Stomach (tissue), 9 donors: ENCODE data around the gene H3-3A. TPM values are rescaled to one million over a fixed set of nuclear protein-coding genes. Genes with fewer than 3 reads are reported as not detected.

Experiments used
- DNase-seq, 2 donors: peaks; one replicate each; pipeline versions ENCODE4 v3.0.0 to v3.0.0-alpha.2; 2013 to 2019
- H3K27ac ChIP-seq, 5 donors: fragments of 200-600 bp in 4 of 5; sonication (generic) in 4 of 5; one replicate each; pipeline ENCODE4 v1.5.1; 2013 to 2019; ENCODE audit warnings: mild to moderate bottlenecking in 1 of 5, moderate library complexity in 1 of 5
- H3K27me3 ChIP-seq, 3 donors: fragments of 200-600 bp; sonication (generic); one replicate each; pipeline ENCODE4 v1.5.1; 2017 to 2019; ENCODE audit warnings: mixed run types in 1 of 3
- H3K36me3 ChIP-seq, 4 donors: fragments of 200-600 bp; sonication (generic); 1 replicate in 3 of 4; 2 replicates in 1 of 4; pipeline ENCODE4 v1.5.1; 2016 to 2019
- H3K4me1 ChIP-seq, 4 donors: fragments of 200-600 bp; sonication (generic); one replicate each; pipeline ENCODE4 v1.5.1; 2016 to 2019
- H3K4me3 ChIP-seq, 4 donors: fragments of 200-600 bp; sonication (generic) in 3 of 4; one replicate each; pipeline ENCODE4 v1.5.1; 2016 to 2019; ENCODE audit warnings: mild to moderate bottlenecking in 1 of 4
- H3K9me3 ChIP-seq, 4 donors: fragments of 200-600 bp; sonication (generic); one replicate each; pipeline ENCODE4 v1.5.1; 2016 to 2019
- CTCF ChIP-seq, 7 experiments: fragments of 450-650 bp in 4 of 7; fragments of 200-600 bp in 3 of 7; sonication (generic) in 3 of 7; IDR thresholded peaks; one replicate each; pipeline ENCODE4 v1.5.1; 2016 to 2019; ENCODE audit warnings: antibody characterized with exemption in 7 of 7, control low read depth in 2 of 7, mild to moderate bottlenecking in 1 of 7
- EP300 ChIP-seq: sonication (generic); formaldehyde crosslinking; IDR thresholded peaks from one replicate; pipeline ENCODE4 v1.6.1; 2017; ENCODE audit warnings: antibody characterized with exemption
- POLR2A ChIP-seq, 4 donors: fragments of 450-650 bp; IDR thresholded peaks; one replicate each; pipeline ENCODE4 v1.6.1; 2016; ENCODE audit warnings: antibody characterized with exemption in 4 of 4, control low read depth in 2 of 4, mild to moderate bottlenecking in 1 of 4, moderate library complexity in 1 of 4
- POLR2AphosphoS5 ChIP-seq, 3 donors: sonication (generic); formaldehyde crosslinking; IDR thresholded peaks; one replicate each; pipeline ENCODE4 v1.6.1; 2016; ENCODE audit warnings: antibody characterized with exemption in 3 of 3
- WGBS, 5 donors: extraction: QIAGEN DNeasy Blood & Tissue Kit in 3 of 5; methylation state at CpG; one replicate each; pipeline versions ENCODE4 v1.1.5 to v1.1.7; 2013 to 2018; 5-methylcytosine and 5-hydroxymethylcytosine counted together
- intact Hi-C: fragments of 100-400 bp; cut with DNase I; formaldehyde crosslinking; loops from one replicate; pipeline ENCODE4 v1.15.1; 2023; ENCODE audit warnings: low total_unique reads
- polyA plus RNA-seq, 3 donors: library from polyadenylated mRNA; stranded (reverse); fragments of 200-250 nt; gene quantifications; one replicate each; pipeline ENCODE4 v1.2.3, GENCODE V29; 2013
- total RNA-seq, 5 donors: library from RNA; depleted of rRNA; stranded (reverse); fragments of >200 nt; gene quantifications; one replicate each; pipeline versions ENCODE4 v1.1.0 to v1.2.3, GENCODE V29; 2014 to 2016
- donor health status: healthy with polysubstance abuse.
- donor health status: Bipolar disorder and iron deficiency.
- donor health status: healthy.

Gene H3-3A
- total and polyA plus RNA-seq, 8 donors, result 30.7 to 995 (median 413) TPM

- Histone ChIP-seq H3K9me3 (no peaks in the 10 kb centered on the region), H3K36me3 (peaks cover 31 to 41% (median 36%) of the 10 kb centered on the region in 4 donors), H3K4me1 (peaks cover 41 to 66% (median 53%) of the 10 kb centered on the region in 4 donors), H3K27me3 (no peaks in the 10 kb centered on the region), H3K27ac (peak overlapping the region; percentile 98 to 100 (median 100)), H3K4me3 (peak overlapping the region; percentile 64 to 88 (median 78))
- peak in 1 of 4 donors; percentile 49 for TF ChIP-seq POLR2A (IDR thresholded peaks at IDR 0.05)
- no peak for TF ChIP-seq EP300
- TF ChIP-seq CTCF (IDR thresholded peaks at IDR 0.05), result peak in 5 of 7 experiments; percentile 34 to 84 (median 66)
- peak in 1 of 3 donors; percentile 73 for TF ChIP-seq POLR2AphosphoS5 (IDR thresholded peaks at IDR 0.05)
- WGBS, 5 donors, result 0 to 1% (median 0%) methylated on average over 17 of the region's 17 CpGs
- intact Hi-C loops, result no loop called here
- peak; percentile 36 to 47 for DNase-seq
Measured at GRCh38 chr1:226063977-226064815, 1.7 kb downstream of the H3-3A start.

- 0 to 2% (median 1%) methylated on average over 5 of the region's 5 CpGs for WGBS, 5 donors
- no peaks in the 10 kb centered on the region for H3K9me3 ChIP-seq
- no peaks in the 10 kb centered on the region for H3K27me3 ChIP-seq
- peak overlapping the region in 4 of 5 donors; percentile 98 to 100 (median 100) for H3K27ac ChIP-seq
- DNase-seq, result peak; percentile 52 to 89
- peak overlapping the region; percentile 64 to 88 (median 78) for H3K4me3 ChIP-seq
- intact Hi-C loops, result loop anchor here (5.0 kb wide), 1 partner anchor 57 kb away; no protein-coding TSS in a partner anchor
- H3K36me3 ChIP-seq, result peaks cover 36 to 44% (median 42%) of the 10 kb centered on the region in 4 donors
- TF ChIP-seq POLR2AphosphoS5 (IDR thresholded peaks at IDR 0.05) (peak in 1 of 3 donors; percentile 37), POLR2A (IDR thresholded peaks at IDR 0.05) (no peak), EP300 (no peak), CTCF (IDR thresholded peaks at IDR 0.05) (peak in 2 of 7 experiments; percentile 47 to 67)
- H3K4me1 ChIP-seq, result peaks cover 41 to 72% (median 56%) of the 10 kb centered on the region in 4 donors
Measured at GRCh38 chr1:226064816-226065248, 2.3 kb downstream of the H3-3A start.

- 31 to 46% (median 38%) methylated on average over 4 of the region's 4 CpGs for WGBS, 5 donors
- intact Hi-C loops, result loop anchor here (5.0 kb wide), 1 partner anchor 56 kb away; no protein-coding TSS in a partner anchor
- H3K4me3 ChIP-seq, result peak overlapping the region in 2 of 4 donors; percentile 64 to 76
Measured at GRCh38 chr1:226066415-226067078, 4.0 kb downstream of the H3-3A start.

More at GRCh38 chr1:226066415-226067078, 4.0 kb downstream of the H3-3A start:
- H3K4me1 ChIP-seq, result peaks cover 36 to 68% (median 53%) of the 10 kb centered on the region in 4 donors
- H3K9me3 ChIP-seq, result no peaks in the 10 kb centered on the region
- no peaks in the 10 kb centered on the region for H3K27me3 ChIP-seq
- H3K27ac ChIP-seq, result no peak overlapping the region
- H3K36me3 ChIP-seq, result peaks cover 47 to 58% (median 56%) of the 10 kb centered on the region in 4 donors
- TF ChIP-seq POLR2AphosphoS5 (IDR thresholded peaks at IDR 0.05) (no peak), EP300 (no peak), POLR2A (IDR thresholded peaks at IDR 0.05) (no peak), CTCF (IDR thresholded peaks at IDR 0.05) (no peak)
- DNase-seq, result peak in 1 of 2 donors; percentile 24
